ENCODE data around the gene PCNT. TPM values are rescaled to one million over a fixed set of nuclear protein-coding genes. Genes with fewer than 3 reads are reported as not detected.

The PCNT gene
- total and polyA plus RNA-seq, 2 of the 4 experiments (the other 2 are of a cell fraction), result 10.0 to 19.4 TPM

DNA sequence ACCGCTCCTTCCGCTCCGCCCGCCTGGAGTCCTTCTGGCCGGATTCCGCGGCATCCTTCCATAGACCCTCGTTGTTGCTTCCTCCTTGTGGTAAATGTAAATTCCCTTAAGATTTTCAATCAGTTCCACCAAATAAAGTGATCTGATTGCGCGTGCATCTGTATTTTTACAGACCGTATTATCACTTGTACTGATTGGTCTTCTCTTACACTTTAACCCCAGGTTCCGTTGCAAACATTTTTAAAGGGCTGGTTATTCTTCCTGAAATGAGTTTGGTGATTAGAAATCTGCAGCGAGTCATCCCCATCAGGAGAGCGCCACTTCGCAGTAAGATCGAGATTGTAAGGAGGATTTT, 37.3 kb upstream of the PCNT start:
- Histone ChIP-seq H3K18ac (ENCODE audit: low read depth, low read length) (peak overlapping the region; percentile 48; the same call in 1 of the 2 replicates), H3K9me1 (ENCODE audit: insufficient read depth, low read length) (peaks cover 12% of the 10 kb centered on the region), H4K91ac (ENCODE audit: insufficient read depth, low read depth, low read length) (0 out of 2 replicates have a peak overlapping the region, but pooled peaks have one; percentile 26), H3K36me3 (ENCODE audit: control insufficient read depth, insufficient read depth, low read length) (peaks cover 19% of the 10 kb centered on the region), H3K56ac (ENCODE audit: extremely low read depth, insufficient read depth, low read length) (peak overlapping the region; percentile 89), H3K79me1 (ENCODE audit: low read depth in 1 of 2, low read length in 2 of 2) (peaks cover 18 to 56% of the 10 kb centered on the region in 2 experiments), H2AK5ac (ENCODE audit: low read depth, low read length) (peak overlapping the region; percentile 7; the same call in 1 of the 2 replicates), H4K8ac (ENCODE audit: low read depth in 2 of 2, low read length in 2 of 2) (peak overlapping the region; percentile 46 to 67), H2AK9ac (replicated peaks; ENCODE audit: low read depth, low read length, poor library complexity) (no peak overlapping the region), H3K14ac (replicated peaks; ENCODE audit: low read depth, low read length) (peak overlapping the region; percentile 93), H3K4me2 (ENCODE audit: low read depth, low read length) (peak overlapping the region; percentile 96), H2BK15ac (ENCODE audit: low read depth, low read length) (no peak overlapping the region), H3K4ac (ENCODE audit: low read depth, low read length) (peak overlapping the region; percentile 64), H4K20me1 (ENCODE audit: insufficient read depth, low read length) (peaks cover 4% of the 10 kb centered on the region; the same call in 1 of the 2 replicates), H2BK5ac (ENCODE audit: low read depth, low read length, poor library complexity, severe bottlenecking) (peak overlapping the region; percentile 87), H3K4me1 (ENCODE audit: control insufficient read depth, insufficient read depth, low read length) (peaks cover 12% of the 10 kb centered on the region), H3K27me3 (ENCODE audit: control insufficient read depth, insufficient read depth, low read length) (no peaks in the 10 kb centered on the region), H3K9me3 (ENCODE audit: control insufficient read depth, insufficient read depth, low read length) (no peaks in the 10 kb centered on the region), H2BK120ac (ENCODE audit: low read depth, low read length) (no peak overlapping the region; the same call in 1 of the 2 replicates), H3K4me3 (ENCODE audit: insufficient read depth, low read depth, low read length) (peak overlapping the region; percentile 69), H3K9ac (ENCODE audit: low read depth, low read length) (peak overlapping the region; percentile 92), H3K23ac (ENCODE audit: low read depth, low read length) (peak overlapping the region; percentile 53), H2BK20ac (ENCODE audit: low read depth, low read length) (no peak overlapping the region), H2AFZ (replicated peaks; ENCODE audit: low read length, poor library complexity) (peak overlapping the region; percentile 91), H3K27ac (ENCODE audit: insufficient read depth, low read length) (peak overlapping the region; percentile 95), H4K5ac (ENCODE audit: low read depth, low read length) (peak overlapping the region; percentile 82)
- no peak for TF ChIP-seq POLR2A (IDR thresholded peaks at IDR 0.05; ENCODE audit: low read depth, low read length)
- CTCF ChIA-PET, result no interaction called here
- intact Hi-C loops (cut with micrococcal nuclease) (loop anchor here (1.0 to 5.0 kb wide), 2 partner anchors 36 to 314 kb away; no protein-coding TSS in a partner anchor), dilution Hi-C loops (cut with HindIII; ENCODE audit: low sequenced_read_pairs, unreplicated experiment) (no loop called here), in situ Hi-C loops (cut with MboI; ENCODE audit: low sequenced_read_pairs) (no loop called here)
- no TSS peak for BruUV-seq (replicated peaks)
- no peak for ATAC-seq (ENCODE audit: low read depth)
- no CpG with 5 or more reads among the region's 16 CpGs for WGBS, 2 experiments (ENCODE audit: extremely low coverage in 2 of 2, insufficient read length in 1 of 2)
- POLR2A ChIA-PET (ENCODE audit: unreplicated experiment), result no interaction called here
- DNase-seq, result peak; percentile 66
